ENCODE data around the gene SPOCK3.
"Not testable (repeated sequence)": the region's sequence is repeated elsewhere in the genome, so short reads cannot be mapped to it uniquely, and the experiment has no call there.

Gene SPOCK3

GRCh38 chr4:166724369-166724768 is 509.9 kb downstream of the SPOCK3 start:
- no peak for ATAC-seq
- TF ChIP-seq ZNF8 (CRISPR knock-in tag; IDR thresholded peaks at IDR 0.05) (no peak), CREB5 (CRISPR knock-in tag; IDR thresholded peaks at IDR 0.05; ENCODE audit: low read depth) (no peak), ZC3H10 (CRISPR knock-in tag; IDR thresholded peaks at IDR 0.05) (no peak), CSDC2 (CRISPR knock-in tag; IDR thresholded peaks at IDR 0.05) (no peak), SNAI2 (CRISPR knock-in tag; IDR thresholded peaks at IDR 0.05) (no peak), PPARA (CRISPR knock-in tag; IDR thresholded peaks at IDR 0.05; ENCODE audit: borderline replicate concordance) (no peak), RARB (CRISPR knock-in tag; IDR thresholded peaks at IDR 0.05) (no peak), BACH2 (CRISPR knock-in tag; IDR thresholded peaks at IDR 0.05; ENCODE audit: borderline replicate concordance) (no peak), TSHZ2 (CRISPR knock-in tag; IDR thresholded peaks at IDR 0.05) (no peak), ESRRG (CRISPR knock-in tag; IDR thresholded peaks at IDR 0.05) (no peak), ARNTL (CRISPR knock-in tag; IDR thresholded peaks at IDR 0.05; ENCODE audit: borderline replicate concordance, low read depth) (no peak), CSRNP3 (CRISPR knock-in tag; IDR thresholded peaks at IDR 0.05) (no peak), POU6F1 (CRISPR knock-in tag; IDR thresholded peaks at IDR 0.05; ENCODE audit: borderline replicate concordance, low read depth) (no peak), TOX (CRISPR knock-in tag; IDR thresholded peaks at IDR 0.05; ENCODE audit: borderline replicate concordance) (no peak), PATZ1 (CRISPR knock-in tag; IDR thresholded peaks at IDR 0.05; ENCODE audit: borderline replicate concordance) (no peak)

GRCh38 chr4:166723532-166724140 is 510.7 kb downstream of the SPOCK3 start:
- no peak for ATAC-seq
- TF ChIP-seq ZFP3 (CRISPR knock-in tag; IDR thresholded peaks at IDR 0.05) = no peak
- TF ChIP-seq CREB5 (CRISPR knock-in tag; IDR thresholded peaks at IDR 0.05; ENCODE audit: low read depth) = no peak
- TF ChIP-seq GLIS3 (CRISPR knock-in tag; IDR thresholded peaks at IDR 0.05) = no peak
- TF ChIP-seq TCF4 (CRISPR knock-in tag; IDR thresholded peaks at IDR 0.05; ENCODE audit: borderline replicate concordance) = no peak
- no peak for TF ChIP-seq ZNF565 (CRISPR knock-in tag; conservative IDR thresholded peaks at IDR 0.05; ENCODE audit: low read depth)
- TF ChIP-seq OSR1 (CRISPR knock-in tag; IDR thresholded peaks at IDR 0.05) = no peak
- no peak for TF ChIP-seq BACH2 (CRISPR knock-in tag; IDR thresholded peaks at IDR 0.05; ENCODE audit: borderline replicate concordance)
- no peak for TF ChIP-seq CSDC2 (CRISPR knock-in tag; IDR thresholded peaks at IDR 0.05)
- no peak for TF ChIP-seq TSHZ2 (CRISPR knock-in tag; IDR thresholded peaks at IDR 0.05)
- TF ChIP-seq ESRRG (CRISPR knock-in tag; IDR thresholded peaks at IDR 0.05) = no peak

GRCh38 chr4:166715748-166716713 is 518.3 kb downstream of the SPOCK3 start:
- not testable (repeated sequence) for ATAC-seq
